ENCODE data around the gene SHANK1.

DNA sequence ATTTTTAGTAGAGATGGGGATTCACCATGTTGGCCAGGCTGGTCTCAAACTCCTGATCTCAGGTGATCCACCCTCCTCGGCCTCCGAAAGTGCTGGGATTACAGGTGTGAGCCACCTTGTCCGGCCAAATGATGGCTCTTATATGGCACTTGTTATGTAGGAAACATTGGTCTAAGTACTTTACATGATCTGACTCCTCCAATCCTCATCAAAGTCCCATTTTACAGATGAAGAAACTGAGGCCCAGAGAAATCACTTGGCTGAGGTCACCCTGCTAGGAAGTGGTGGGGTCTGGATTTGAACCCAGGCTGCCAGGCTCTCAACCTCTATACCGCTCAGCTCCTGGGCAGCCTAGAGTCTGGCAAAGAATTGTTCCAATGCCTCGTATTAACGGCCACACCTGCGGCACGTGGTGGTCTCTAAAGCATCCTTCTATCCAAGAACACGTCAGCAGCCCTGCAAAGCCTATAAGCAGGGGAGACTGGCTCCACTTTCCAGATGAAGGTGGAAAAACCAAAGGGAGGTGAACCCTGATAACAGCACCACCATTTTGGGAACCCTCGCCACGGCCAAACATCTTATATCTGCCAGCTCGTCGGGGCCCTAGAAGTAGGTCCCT lies 18.1 kb downstream of the SHANK1 start:
- no peak for TF ChIP-seq EZH2phosphoT487 (IDR thresholded peaks at IDR 0.05; ENCODE audit: low read depth)
- TF ChIP-seq, protein P1, sequence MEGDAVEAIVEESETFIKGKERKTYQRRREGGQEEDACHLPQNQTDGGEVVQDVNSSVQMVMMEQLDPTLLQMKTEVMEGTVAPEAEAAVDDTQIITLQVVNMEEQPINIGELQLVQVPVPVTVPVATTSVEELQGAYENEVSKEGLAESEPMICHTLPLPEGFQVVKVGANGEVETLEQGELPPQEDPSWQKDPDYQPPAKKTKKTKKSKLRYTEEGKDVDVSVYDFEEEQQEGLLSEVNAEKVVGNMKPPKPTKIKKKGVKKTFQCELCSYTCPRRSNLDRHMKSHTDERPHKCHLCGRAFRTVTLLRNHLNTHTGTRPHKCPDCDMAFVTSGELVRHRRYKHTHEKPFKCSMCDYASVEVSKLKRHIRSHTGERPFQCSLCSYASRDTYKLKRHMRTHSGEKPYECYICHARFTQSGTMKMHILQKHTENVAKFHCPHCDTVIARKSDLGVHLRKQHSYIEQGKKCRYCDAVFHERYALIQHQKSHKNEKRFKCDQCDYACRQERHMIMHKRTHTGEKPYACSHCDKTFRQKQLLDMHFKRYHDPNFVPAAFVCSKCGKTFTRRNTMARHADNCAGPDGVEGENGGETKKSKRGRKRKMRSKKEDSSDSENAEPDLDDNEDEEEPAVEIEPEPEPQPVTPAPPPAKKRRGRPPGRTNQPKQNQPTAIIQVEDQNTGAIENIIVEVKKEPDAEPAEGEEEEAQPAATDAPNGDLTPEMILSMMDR (IDR thresholded peaks at IDR 0.05; ENCODE audit: low read depth, low read length) = no peak
